Activated gamma-delta T cell treated with Interleukin-2 at 50 U/mL for 16 hours (primary cell): Measurements from ENCODE around the gene CHRNB2.

ENCODE experiments used
- DNase-seq: peaks from one replicate; pipeline ENCODE4 v3.0.0-alpha.2; 2020

CHRNB2 gene

GRCh38 chr1:154611150-154611862 lies 43.7 kb downstream of the CHRNB2 start:
- no peak for DNase-seq

GRCh38 chr1:154614247-154614646 lies 46.7 kb downstream of the CHRNB2 start:
- no peak for DNase-seq

GRCh38 chr1:154614901-154615300 lies 47.3 kb downstream of the CHRNB2 start:
- DNase-seq: no peak

GRCh38 chr1:154615411-154615810 lies 47.8 kb downstream of the CHRNB2 start:
- DNase-seq: no peak

GRCh38 chr1:154616659-154617345 lies 49.2 kb downstream of the CHRNB2 start:
- no peak for DNase-seq

GRCh38 chr1:154619181-154619948 lies 51.8 kb downstream of the CHRNB2 start:
- no peak for DNase-seq

- DNase-seq: no peak
These were observed 53.2 kb downstream of the CHRNB2 start for GRCh38 chr1:154620751-154621150.

- DNase-seq: no peak
These were observed 54.3 kb downstream of the CHRNB2 start for GRCh38 chr1:154621875-154622274.

GRCh38 chr1:154622503-154623039 lies 55.0 kb downstream of the CHRNB2 start:
- DNase-seq: no peak

GRCh38 chr1:154623358-154623757 lies 55.8 kb downstream of the CHRNB2 start:
- no peak for DNase-seq

GRCh38 chr1:154624746-154625643 lies 57.4 kb downstream of the CHRNB2 start:
- DNase-seq: no peak

GRCh38 chr1:154626456-154627256 lies 59.1 kb downstream of the CHRNB2 start:
- no peak for DNase-seq

GRCh38 chr1:154627257-154628120 lies 59.9 kb downstream of the CHRNB2 start:
- peak; percentile 85 for DNase-seq

GRCh38 chr1:154628121-154628405 lies 60.5 kb downstream of the CHRNB2 start:
- no peak for DNase-seq

GRCh38 chr1:154629061-154629674 lies 61.6 kb downstream of the CHRNB2 start:
- DNase-seq: no peak
